ENCODE results near the gene LONP2.
"Not testable (repeated sequence)": the region's sequence is repeated elsewhere in the genome, so short reads cannot be mapped to it uniquely, and the experiment has no call there.

LONP2 gene

GRCh38 chr16:48291303-48291702 is 47.2 kb downstream of the LONP2 start:
- DNase-seq (ENCODE audit: low spot score), result no peak

DNA sequence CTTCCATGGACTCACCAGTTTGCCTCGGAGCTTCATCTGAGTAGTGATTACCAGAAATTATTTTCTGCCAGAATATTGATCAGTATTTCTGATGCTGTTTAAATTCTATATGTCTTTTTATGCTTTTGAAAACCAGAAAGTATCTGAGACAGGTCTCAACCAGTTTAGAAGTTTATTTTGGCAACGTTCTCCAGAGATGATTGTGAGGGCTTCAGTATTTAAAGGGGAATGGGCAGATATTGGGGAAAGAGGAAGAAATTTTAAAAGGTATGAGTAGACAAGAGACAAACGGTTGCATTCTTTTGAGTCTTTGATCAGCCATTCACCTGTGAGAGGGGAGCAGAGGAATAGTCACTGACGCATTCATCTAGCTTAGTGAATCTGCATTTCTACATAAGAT is 47.7 kb downstream of the LONP2 start:
- no peak for DNase-seq (ENCODE audit: low spot score)

GRCh38 chr16:48292452-48292851 is 48.4 kb downstream of the LONP2 start:
- DNase-seq (ENCODE audit: low spot score), result no peak

- no peak for DNase-seq (ENCODE audit: low spot score)
These were observed 50.6 kb downstream of the LONP2 start for GRCh38 chr16:48294724-48295123.

DNA sequence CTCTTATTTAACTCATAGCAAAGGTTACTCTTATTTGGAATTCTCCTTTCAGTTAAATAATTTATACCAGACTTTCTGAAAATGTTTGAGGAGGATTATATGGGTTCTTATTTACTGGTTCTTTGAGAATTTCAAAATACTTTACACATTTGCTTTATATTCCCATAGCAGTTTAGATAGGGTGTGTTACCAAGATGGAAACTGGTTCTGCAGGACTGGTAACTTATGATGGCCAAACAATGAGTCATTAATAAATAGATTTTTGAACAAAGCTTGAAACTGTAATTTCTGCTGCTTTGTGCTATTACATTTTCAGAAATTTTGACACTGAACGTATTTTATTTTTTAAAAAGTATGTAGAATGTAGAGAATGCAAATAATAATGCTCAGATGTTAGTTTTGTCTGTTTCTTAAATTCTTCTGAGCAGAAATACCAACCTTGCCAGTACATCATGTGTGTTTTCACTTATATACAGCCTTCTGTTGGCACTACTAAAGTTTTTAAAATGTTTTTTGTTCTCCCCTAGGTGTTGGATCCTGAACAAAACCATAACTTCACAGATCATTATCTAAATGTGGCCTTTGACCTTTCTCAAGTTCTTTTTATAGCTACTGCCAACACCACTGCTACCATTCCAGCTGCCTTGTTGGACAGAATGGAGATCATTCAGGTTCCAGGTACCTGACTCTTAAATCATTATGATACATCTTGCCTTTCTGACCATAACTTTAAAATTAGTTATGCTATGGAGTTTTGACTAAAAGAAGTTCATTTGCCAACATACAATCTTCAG is 51.6 kb downstream of the LONP2 start:
- DNase-seq (ENCODE audit: low spot score), result no peak

- DNase-seq (ENCODE audit: low spot score), result no peak
These were observed 55.4 kb downstream of the LONP2 start for GRCh38 chr16:48299471-48299870.

- DNase-seq (ENCODE audit: low spot score), result no peak
These were observed 56.3 kb downstream of the LONP2 start for GRCh38 chr16:48300391-48300856.

DNA sequence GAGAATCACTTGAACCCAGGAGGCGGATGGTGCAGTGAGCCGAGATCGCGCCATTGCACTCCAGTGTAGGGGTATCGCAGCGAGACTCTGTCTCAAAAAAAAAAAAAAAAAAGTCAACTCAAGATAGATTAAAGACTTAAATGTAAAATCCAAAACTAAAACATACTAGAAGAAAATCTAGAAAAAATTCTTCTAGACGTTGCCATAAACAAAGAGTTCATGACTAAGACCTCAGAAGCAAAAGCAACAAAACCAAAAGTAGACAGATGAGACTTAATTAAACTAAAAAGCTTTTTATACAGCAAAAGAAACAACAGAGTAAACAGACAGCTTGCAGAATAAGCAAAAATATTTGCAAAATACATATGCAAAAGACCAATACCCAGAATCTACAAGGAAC is 64.4 kb downstream of the LONP2 start:
- DNase-seq (ENCODE audit: low spot score), result no peak

- no peak for DNase-seq (ENCODE audit: low spot score)
These were observed 67.0 kb downstream of the LONP2 start for GRCh38 chr16:48310908-48311641.

GRCh38 chr16:48313905-48314304 is 69.8 kb downstream of the LONP2 start:
- not testable (repeated sequence) for DNase-seq (ENCODE audit: low spot score)

DNA sequence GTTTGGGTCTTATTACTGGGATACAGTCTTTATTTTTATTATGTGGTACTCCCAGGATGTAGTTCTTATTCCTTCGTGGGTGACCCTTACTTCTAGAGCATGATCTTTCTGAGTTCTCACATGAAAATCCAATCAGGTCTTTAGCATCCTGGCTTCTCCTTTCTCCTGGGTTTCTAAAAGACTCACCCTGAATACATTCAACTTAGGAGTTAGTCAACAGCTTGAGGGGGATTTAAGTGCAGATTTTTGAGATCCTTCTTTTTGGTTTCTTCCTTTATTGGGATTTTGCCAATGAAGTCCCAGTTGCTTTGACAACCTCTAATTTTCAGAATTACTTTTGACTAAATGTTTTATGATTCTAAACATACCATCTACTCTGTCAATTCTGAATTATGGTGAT is 72.9 kb downstream of the LONP2 start:
- no peak for DNase-seq (ENCODE audit: low spot score)

- DNase-seq (ENCODE audit: low spot score), result peak; percentile 54
These were observed 73.7 kb downstream of the LONP2 start for GRCh38 chr16:48317614-48318315.

DNA sequence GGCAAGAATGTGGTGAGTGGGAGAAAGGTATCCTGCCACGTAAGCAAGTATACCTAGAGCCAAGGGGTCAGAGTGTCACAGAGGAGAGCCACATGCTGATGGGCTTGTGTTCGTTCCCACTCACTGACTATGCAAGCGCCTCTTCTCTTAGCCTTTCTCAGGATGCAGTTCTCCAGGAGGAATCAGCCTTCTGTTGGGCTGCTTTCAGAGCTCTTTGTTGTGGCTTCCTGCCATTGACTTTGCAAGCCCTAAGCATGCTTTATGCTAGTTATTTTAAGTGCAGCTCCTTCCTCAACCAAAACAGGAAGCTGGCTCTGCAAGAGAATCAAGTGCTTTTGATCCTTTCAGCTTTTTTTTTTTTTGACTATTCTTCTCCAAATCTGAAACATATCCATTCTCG is 74.5 kb downstream of the LONP2 start:
- DNase-seq (ENCODE audit: low spot score), result no peak

DNA sequence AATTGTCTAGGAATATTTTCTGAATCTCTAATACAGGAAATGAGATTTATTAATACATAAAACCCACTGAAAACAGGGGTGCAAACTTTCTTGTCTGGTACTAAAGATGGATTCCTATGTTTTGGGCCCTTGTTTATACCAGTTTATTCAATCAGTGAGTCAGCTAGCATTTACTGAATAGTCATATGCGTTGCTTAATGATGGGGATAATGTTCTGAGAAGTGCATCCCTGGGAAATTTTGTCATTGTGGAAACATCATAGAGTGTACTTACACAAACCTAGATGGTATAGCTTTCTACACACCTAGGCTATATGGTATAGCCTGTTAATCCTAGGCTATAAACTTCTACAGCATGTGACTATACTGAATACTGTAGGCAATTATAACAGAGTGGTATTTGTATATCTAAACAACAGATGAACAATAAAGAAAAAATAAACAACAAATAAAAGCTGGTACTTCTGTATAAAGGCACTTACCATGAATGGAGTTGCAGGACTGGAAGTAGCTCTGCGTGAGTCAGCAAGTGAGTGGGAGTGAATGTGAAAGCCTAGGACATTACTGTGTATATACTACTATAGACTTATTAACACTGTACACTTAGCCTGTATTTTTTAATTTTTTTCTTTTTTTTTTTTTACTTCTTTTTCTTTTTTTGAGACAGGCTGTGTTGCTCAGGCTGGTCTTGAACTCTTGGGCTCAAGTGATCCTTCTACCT is 77.4 kb downstream of the LONP2 start:
- peak; percentile 8 for DNase-seq (ENCODE audit: low spot score)

DNA sequence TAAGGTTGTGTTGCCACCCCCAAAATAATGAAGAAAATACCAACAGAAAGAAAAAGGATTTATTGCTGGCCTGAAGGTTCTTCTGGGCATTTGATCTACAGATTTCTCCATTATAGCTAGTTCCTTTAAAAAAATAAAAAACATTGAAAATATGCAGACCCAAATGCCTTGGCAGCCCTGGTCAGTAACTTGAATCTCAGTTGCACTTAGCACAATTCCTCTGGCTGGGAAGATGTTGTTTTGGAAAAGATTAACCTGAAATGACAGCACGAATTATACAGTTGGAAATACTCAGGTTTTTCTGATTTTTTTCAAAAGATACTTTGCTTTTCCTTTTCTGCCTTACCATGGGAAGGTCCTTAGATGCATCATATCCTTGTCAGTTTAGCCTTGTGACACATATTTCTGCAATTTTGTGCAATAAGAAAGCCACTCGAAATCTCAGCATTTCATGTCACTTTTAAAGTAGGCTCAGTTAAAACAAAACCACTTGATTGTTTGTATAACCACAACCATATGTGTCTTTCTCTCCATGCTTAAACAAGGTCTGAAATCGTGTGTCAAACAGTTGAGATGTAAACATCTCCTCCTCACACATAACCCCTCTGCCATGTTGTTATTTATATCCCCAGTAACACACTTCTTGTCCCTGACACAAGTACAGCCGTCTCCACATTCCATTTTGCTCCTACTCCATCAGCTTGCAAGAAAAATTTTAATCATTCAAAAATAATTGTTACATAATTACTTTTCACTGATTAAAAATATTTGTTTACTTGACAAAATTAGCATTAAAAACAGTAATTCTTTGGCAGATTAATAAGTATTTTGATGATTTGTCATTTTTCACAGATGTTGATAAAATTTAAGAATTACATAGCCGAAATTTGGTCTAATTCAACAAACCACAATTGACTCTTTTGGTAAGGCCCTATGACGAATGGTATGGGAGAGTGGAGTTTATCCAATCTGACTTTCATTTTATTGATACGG is 80.0 kb downstream of the LONP2 start:
- DNase-seq (ENCODE audit: low spot score), result no peak

GRCh38 chr16:48326915-48327314 is 82.8 kb downstream of the LONP2 start:
- DNase-seq (ENCODE audit: low spot score), result no peak

GRCh38 chr16:48329138-48329537 is 85.0 kb downstream of the LONP2 start:
- no peak for DNase-seq (ENCODE audit: low spot score)

- no peak for DNase-seq (ENCODE audit: low spot score)
These were observed 86.2 kb downstream of the LONP2 start for GRCh38 chr16:48330189-48330840.

DNA sequence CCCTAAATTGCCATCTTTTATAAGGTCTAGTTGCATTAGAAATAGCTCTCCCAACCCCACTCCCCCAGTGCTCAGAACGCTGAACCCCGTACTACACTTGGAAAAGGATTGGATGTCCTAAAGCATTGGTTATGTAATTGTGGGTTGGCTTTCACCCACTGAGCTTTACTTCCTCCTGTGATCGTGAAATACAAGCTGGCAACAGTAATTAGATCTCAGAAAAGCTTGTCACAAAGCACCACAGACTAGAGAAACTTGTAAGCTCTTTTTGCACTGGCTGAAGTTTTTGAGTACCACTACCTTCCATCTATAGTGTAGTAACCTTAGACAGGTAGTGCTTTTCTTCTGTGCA is 86.7 kb downstream of the LONP2 start:
- DNase-seq (ENCODE audit: low spot score), result no peak

DNA sequence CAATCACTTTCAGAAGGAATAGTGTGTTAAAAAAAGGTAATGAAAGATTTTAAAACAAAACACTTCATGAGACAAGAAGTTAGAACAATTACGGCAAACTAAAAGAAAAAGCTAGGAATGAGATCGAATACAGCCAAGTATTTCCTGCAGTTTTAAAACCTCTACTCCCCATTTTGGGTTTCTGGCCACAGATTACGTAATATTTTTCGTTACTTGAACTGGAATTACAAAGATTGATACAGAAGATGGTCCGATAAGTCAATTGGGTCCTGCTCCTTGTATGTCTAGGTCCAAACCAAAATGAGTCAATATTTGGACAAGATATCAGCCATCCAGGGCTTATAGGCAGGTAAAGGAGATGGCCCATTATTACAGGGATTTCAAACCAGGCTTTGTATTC is 88.9 kb downstream of the LONP2 start:
- no peak for DNase-seq (ENCODE audit: low spot score)

GRCh38 chr16:48334325-48334724 is 90.2 kb downstream of the LONP2 start:
- DNase-seq (ENCODE audit: low spot score), result no peak

All from COLO829 (cell line).